Glomerular endothelial cell (primary cell): ENCODE measurements around the gene SUMO4. TPM values are rescaled to one million over a fixed set of nuclear protein-coding genes. Genes with fewer than 3 reads are reported as not detected.

Experiments
- DNase-seq: peaks from one replicate; pipeline ENCODE4 v3.0.0-alpha.2; 2011; ENCODE audit warnings: low read depth, low spot score; ENCODE audit errors: extremely low read depth
- total RNA-seq: library from RNA; depleted of rRNA; stranded (reverse); fragments of >200 nt; gene quantifications from 2 replicates; pipeline ENCODE4 v1.2.3, GENCODE V29; 2015

SUMO4 gene
- total RNA-seq, 1 donor from 2014 or later: 1.9 TPM

GRCh38 chr6:149389509-149390297, 10.4 kb upstream of the SUMO4 start:
- DNase-seq: no peak

GRCh38 chr6:149392093-149392492, 8.0 kb upstream of the SUMO4 start:
- no peak for DNase-seq

- no peak for DNase-seq
Measured at GRCh38 chr6:149392535-149392934, 7.5 kb upstream of the SUMO4 start.

- no peak for DNase-seq
Measured at GRCh38 chr6:149393002-149393679, 6.9 kb upstream of the SUMO4 start.

- DNase-seq: no peak
Measured at GRCh38 chr6:149395185-149395584, 4.9 kb upstream of the SUMO4 start.

GRCh38 chr6:149397384-149397783, 2.7 kb upstream of the SUMO4 start:
- no peak for DNase-seq

DNA sequence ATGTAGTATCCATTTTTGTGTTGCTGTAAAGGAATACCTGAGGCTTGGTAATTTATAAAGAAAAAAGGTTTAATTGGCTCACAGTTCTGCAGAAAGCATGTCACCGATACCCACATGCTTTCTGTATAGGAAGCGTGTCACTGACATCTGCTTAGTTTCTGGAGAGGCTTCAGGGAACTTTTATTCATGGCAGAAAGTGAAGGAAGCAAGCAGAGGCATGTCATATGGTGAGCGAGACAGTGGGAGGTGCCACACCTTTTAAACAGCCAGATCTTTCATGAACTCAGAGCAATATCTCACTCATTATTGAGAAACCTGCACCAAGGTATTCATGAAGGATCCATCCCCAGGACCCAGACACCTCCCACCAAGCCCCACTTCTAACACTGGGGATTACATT, 3.5 kb downstream of the SUMO4 start:
- DNase-seq: no peak

- no peak for DNase-seq
Measured at GRCh38 chr6:149405823-149406765, 6.0 kb downstream of the SUMO4 start.

DNA sequence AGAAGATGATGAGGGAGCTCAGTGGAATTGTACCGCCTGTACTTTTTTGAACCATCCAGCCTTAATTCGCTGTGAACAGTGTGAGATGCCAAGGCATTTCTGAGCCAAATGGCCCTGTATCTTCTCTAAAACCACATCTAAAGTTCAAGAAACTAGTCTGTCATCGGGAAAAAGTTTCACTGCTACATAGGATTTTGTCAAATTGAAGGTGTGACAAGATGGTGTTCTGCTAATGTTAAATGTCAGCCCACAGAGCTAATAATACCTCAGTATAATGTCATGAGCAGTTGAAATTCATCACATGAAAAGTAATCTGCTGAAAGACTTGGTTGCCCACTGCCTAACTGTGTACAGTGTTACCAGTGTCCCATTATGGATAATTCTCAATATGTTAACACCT, 9.6 kb downstream of the SUMO4 start:
- no peak for DNase-seq

- no peak for DNase-seq
Measured at GRCh38 chr6:149410557-149410956, 10.5 kb downstream of the SUMO4 start.

- no peak for DNase-seq
Measured at GRCh38 chr6:149414009-149414408, 13.9 kb downstream of the SUMO4 start.

DNA sequence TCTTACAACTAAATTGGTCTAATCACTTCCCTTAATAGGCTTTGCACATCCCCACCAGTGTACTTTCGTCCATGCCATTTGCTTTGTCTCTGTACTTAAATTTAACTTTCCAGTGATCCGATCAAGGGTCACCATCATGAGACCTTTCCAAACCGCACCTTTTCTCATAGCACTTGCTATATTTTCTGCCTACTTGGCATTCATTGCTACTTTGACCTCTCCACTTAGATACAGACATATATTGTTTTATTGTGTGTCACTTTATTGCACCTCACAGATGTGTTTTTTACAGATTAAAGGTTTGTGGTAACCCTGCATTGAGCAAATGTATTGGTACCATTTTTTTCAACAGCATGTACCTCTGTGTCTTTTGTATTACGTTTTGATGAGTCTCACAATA, 14.8 kb downstream of the SUMO4 start:
- DNase-seq: no peak

GRCh38 chr6:149419696-149420404, 19.8 kb downstream of the SUMO4 start:
- no peak for DNase-seq

- no peak for DNase-seq
Measured at GRCh38 chr6:149421132-149421531, 21.1 kb downstream of the SUMO4 start.

- no peak for DNase-seq
Measured at GRCh38 chr6:149422581-149422980, 22.5 kb downstream of the SUMO4 start.

GRCh38 chr6:149423964-149424440, 23.9 kb downstream of the SUMO4 start:
- DNase-seq: no peak

- no peak for DNase-seq
Measured at GRCh38 chr6:149425224-149425623, 25.2 kb downstream of the SUMO4 start.

GRCh38 chr6:149425754-149426153, 25.7 kb downstream of the SUMO4 start:
- no peak for DNase-seq

GRCh38 chr6:149428606-149429005, 28.5 kb downstream of the SUMO4 start:
- DNase-seq: no peak
